NCI-H187 treated with DMSO at 0.1 percent for 48 hours (cell line): ENCODE data around the gene DLGAP4.

Source experiments
- DNase-seq: peaks from one replicate; lab custom pipeline; 2025; lab: John Stamatoyannopoulos, UW

Gene DLGAP4

GRCh38 chr20:36478137-36478905 is 172.2 kb downstream of the DLGAP4 start:
- no peak for DNase-seq

- DNase-seq: no peak
These were observed 173.8 kb downstream of the DLGAP4 start for GRCh38 chr20:36479938-36480337.

- no peak for DNase-seq
These were observed 174.4 kb downstream of the DLGAP4 start for GRCh38 chr20:36480456-36481048.

GRCh38 chr20:36481380-36482043 is 175.4 kb downstream of the DLGAP4 start:
- DNase-seq: no peak

- DNase-seq: peak; percentile 77
These were observed 175.9 kb downstream of the DLGAP4 start for GRCh38 chr20:36482044-36482473.

GRCh38 chr20:36483209-36483918 is 177.2 kb downstream of the DLGAP4 start:
- no peak for DNase-seq

- DNase-seq: no peak
These were observed 178.0 kb downstream of the DLGAP4 start for GRCh38 chr20:36483919-36484808.

- no peak for DNase-seq
These were observed 179.1 kb downstream of the DLGAP4 start for GRCh38 chr20:36485286-36485685.

GRCh38 chr20:36487069-36487468 is 180.9 kb downstream of the DLGAP4 start:
- DNase-seq: no peak

GRCh38 chr20:36490191-36490590 is 184.1 kb downstream of the DLGAP4 start:
- DNase-seq: no peak

GRCh38 chr20:36491901-36492617 is 185.9 kb downstream of the DLGAP4 start:
- DNase-seq: no peak

GRCh38 chr20:36493051-36493800 is 187.1 kb downstream of the DLGAP4 start:
- no peak for DNase-seq

GRCh38 chr20:36493801-36494114 is 187.6 kb downstream of the DLGAP4 start:
- DNase-seq: no peak

- no peak for DNase-seq
These were observed 190.8 kb downstream of the DLGAP4 start for GRCh38 chr20:36496707-36497669.

- no peak for DNase-seq
These were observed 191.7 kb downstream of the DLGAP4 start for GRCh38 chr20:36497856-36498255.

GRCh38 chr20:36498386-36499179 is 192.4 kb downstream of the DLGAP4 start:
- DNase-seq: no peak

GRCh38 chr20:36499211-36499610 is 193.1 kb downstream of the DLGAP4 start:
- no peak for DNase-seq
